K562 (cell line): ENCODE results near the gene CLEC1A. TPM values are rescaled to one million over a fixed set of nuclear protein-coding genes. Genes with fewer than 3 reads are reported as not detected.

Source experiments
- ARID4B ChIP-seq: sonication (generic); formaldehyde crosslinking; IDR thresholded peaks from 2 replicates; pipeline ENCODE4 v1.8.0; 2022; ENCODE audit warnings: mild to moderate bottlenecking, missing genetic modification reagents
- EP300 ChIP-seq: IDR thresholded peaks from 2 replicates; pipeline ENCODE4 v1.6.1; 2012; ENCODE audit warnings: low read length, improper control_type of control experiment
- EWSR1 ChIP-seq: fragments of 450-650 bp; IDR thresholded peaks from 2 replicates; pipeline ENCODE4 v1.6.1; 2018; ENCODE audit warnings: borderline replicate concordance, mild to moderate bottlenecking, low read depth, moderate library complexity; ENCODE audit not compliant: partially characterized antibody
- GABPB2 ChIP-seq: fragments of 250-450 bp; sonication (Bioruptor Pico); conservative IDR thresholded peaks from 2 replicates; pipeline ENCODE4 v1.5.1; 2021; ENCODE audit warnings: mild to moderate bottlenecking
- HMG20B ChIP-seq: fragments of 250-450 bp; sonication (Bioruptor Pico); IDR thresholded peaks from 2 replicates; pipeline ENCODE4 v1.5.0; 2021; ENCODE audit warnings: mild to moderate bottlenecking
- MCM7 ChIP-seq, 2 experiments: fragments of 450-650 bp; IDR thresholded peaks; 2 replicates each; pipeline ENCODE4 v1.6.1; 2016 to 2018
- TCFL5 ChIP-seq: fragments of 250-450 bp; sonication (Bioruptor Pico); conservative IDR thresholded peaks from 2 replicates; pipeline ENCODE4 v1.6.1; 2021; ENCODE audit warnings: mild to moderate bottlenecking, moderate library complexity, matching md5 sums
- ZKSCAN8 ChIP-seq: fragments of 200-800 bp; sonication (Bioruptor generic); IDR thresholded peaks from 2 replicates; pipeline ENCODE4 v1.6.1; 2016; ENCODE audit warnings: missing genetic modification characterization, missing compliant biosample characterization
- polyA plus RNA-seq, 8 experiments: library from polyadenylated mRNA; depleted of rRNA in 4 of 8; stranded (reverse) in 5 of 8; unstranded in 3 of 8; fragments of >200 nt; fragmentation: Nextera tagmentation in 2 of 8; fragmentation: Illumina TruSeq in 1 of 8; extraction: Ambion mirVana in 2 of 8; extraction: Trizol in 1 of 8; gene quantifications; 2 replicates each; pipeline versions ENCODE4 v1.2.1 to v1.2.3, GENCODE V29; 2011 to 2014; ENCODE audit warnings: inconsistent platforms in 1 of 8, missing spikeins in 1 of 8
- total RNA-seq, 7 experiments: library from RNA; depleted of rRNA in 6 of 7; stranded (reverse); fragments of >200 nt in 6 of 7; fragmentation: Illumina TruSeq in 2 of 7; extraction: Trizol in 2 of 7; gene quantifications; 2 replicates each; pipeline versions ENCODE4 v1.2.1 to v1.2.3, GENCODE V29; 2011 to 2021; ENCODE audit warnings: low replicate concordance in 1 of 7
- TF ChIP-seq, protein P1 (sequence below): IDR thresholded peaks from 3 replicates; pipeline ENCODE4 v1.6.1; 2011; ENCODE audit warnings: borderline replicate concordance, mild to moderate bottlenecking, moderate library complexity; ENCODE audit not compliant: insufficient read length; ENCODE audit errors: extremely low read depth

The CLEC1A gene
- total and polyA plus RNA-seq, 9 of the 15 experiments (the other 6 are each of a cell fraction or from before 2014, with no cell fraction given): 0.04 TPM; not detected in 8

DNA sequence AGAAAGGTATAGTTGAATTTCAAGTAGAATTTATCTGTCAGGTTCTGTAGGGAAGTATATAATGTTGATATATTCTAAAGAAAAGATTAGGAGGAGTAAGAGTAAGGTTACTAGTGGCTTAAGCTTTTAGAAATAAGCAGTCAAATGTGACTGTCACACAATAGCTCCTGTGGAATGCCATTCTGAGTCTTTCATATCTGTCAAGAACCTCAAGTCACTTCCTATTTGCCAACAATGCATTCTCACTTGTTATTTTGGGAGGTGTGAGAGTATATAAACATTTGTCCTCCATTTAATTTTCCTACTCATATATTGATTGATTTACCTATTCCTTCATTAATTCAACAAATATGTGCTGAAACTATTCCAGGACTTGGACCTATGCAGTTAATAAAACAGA lies 56.6 kb downstream of the CLEC1A start (continued):
- TF ChIP-seq, protein P1, sequence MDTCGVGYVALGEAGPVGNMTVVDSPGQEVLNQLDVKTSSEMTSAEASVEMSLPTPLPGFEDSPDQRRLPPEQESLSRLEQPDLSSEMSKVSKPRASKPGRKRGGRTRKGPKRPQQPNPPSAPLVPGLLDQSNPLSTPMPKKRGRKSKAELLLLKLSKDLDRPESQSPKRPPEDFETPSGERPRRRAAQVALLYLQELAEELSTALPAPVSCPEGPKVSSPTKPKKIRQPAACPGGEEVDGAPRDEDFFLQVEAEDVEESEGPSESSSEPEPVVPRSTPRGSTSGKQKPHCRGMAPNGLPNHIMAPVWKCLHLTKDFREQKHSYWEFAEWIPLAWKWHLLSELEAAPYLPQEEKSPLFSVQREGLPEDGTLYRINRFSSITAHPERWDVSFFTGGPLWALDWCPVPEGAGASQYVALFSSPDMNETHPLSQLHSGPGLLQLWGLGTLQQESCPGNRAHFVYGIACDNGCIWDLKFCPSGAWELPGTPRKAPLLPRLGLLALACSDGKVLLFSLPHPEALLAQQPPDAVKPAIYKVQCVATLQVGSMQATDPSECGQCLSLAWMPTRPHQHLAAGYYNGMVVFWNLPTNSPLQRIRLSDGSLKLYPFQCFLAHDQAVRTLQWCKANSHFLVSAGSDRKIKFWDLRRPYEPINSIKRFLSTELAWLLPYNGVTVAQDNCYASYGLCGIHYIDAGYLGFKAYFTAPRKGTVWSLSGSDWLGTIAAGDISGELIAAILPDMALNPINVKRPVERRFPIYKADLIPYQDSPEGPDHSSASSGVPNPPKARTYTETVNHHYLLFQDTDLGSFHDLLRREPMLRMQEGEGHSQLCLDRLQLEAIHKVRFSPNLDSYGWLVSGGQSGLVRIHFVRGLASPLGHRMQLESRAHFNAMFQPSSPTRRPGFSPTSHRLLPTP: no peak
- no peak for TF ChIP-seq ARID4B (CRISPR knock-in tag)
- no peak for TF ChIP-seq HMG20B (CRISPR knock-in tag)
- TF ChIP-seq TCFL5: no peak
- TF ChIP-seq ZKSCAN8 (CRISPR knock-in tag): no peak
- no peak for TF ChIP-seq EWSR1
- TF ChIP-seq GABPB2 (CRISPR knock-in tag): no peak
- no peak for TF ChIP-seq MCM7 (IDR thresholded peaks at IDR 0.05)
- TF ChIP-seq EP300: no peak
